A549 (cell line): Measurements from ENCODE around the gene MGME1. TPM values are rescaled to one million over a fixed set of nuclear protein-coding genes. Genes with fewer than 3 reads are reported as not detected.

Source experiments
- ATAC-seq, 2 experiments: fragments of 200-7000 bp in 1 of 2; fragments of >200 bp in 1 of 2; cut with Nextera tagmentation in 1 of 2; cut with Tn5 transposase in 1 of 2; 3 replicates each; pipeline versions ENCODE4 v1.8.0 to v1.9.1; 2018 to 2020; ENCODE audit warnings: mild to moderate bottlenecking in 1 of 2, moderate library complexity in 1 of 2
- CTCF ChIA-PET: fragments of 300-600 bp; sonication (Branson Sonifier 250); formaldehyde crosslinking; extraction: SDS; loops from one replicate; lab custom pipeline; 2021; ENCODE audit warnings: antibody characterized with exemption, inconsistent platforms; lab: Yijun Ruan, JAX
- POLR2A ChIA-PET: fragments of 350-600 bp; formaldehyde crosslinking; extraction: SDS; loops from one replicate; lab custom pipeline; 2021; ENCODE audit warnings: antibody characterized with exemption, inconsistent platforms; lab: Yijun Ruan, JAX
- DNase-seq, 2 experiments: peaks; one replicate each; pipeline versions ENCODE4 v3.0.0 to v3.0.0-alpha.2; 2011 to 2016; ENCODE audit warnings: low read depth in 1 of 2, low spot score in 1 of 2
- FAIRE-seq: peaks from 2 replicates; lab custom pipeline; 2011; peaks lifted over from hg19 to GRCh38; lab: Jason Lieb, UNC
- H3K27ac ChIP-seq, 2 experiments: fragments of >200 bp; sonication (Bioruptor Twin); formaldehyde crosslinking; 3 replicates each; pipeline ENCODE4 v1.5.1; 2016 to 2017
- H3K4me1 ChIP-seq: fragments of >200 bp; sonication (Bioruptor Twin); formaldehyde crosslinking; 3 replicates; pipeline ENCODE4 v1.6.1; 2016
- H3K4me2 ChIP-seq: fragments of >200 bp; sonication (Bioruptor Twin); formaldehyde crosslinking; 3 replicates; pipeline ENCODE4 v1.6.1; 2016
- H3K4me3 ChIP-seq: fragments of >200 bp; sonication (Bioruptor Twin); formaldehyde crosslinking; 3 replicates; pipeline ENCODE4 v1.5.1; 2016
- H3K9me3 ChIP-seq: fragments of >200 bp; sonication (Bioruptor Twin); formaldehyde crosslinking; 3 replicates; pipeline ENCODE4 v1.6.1; 2016
- BHLHE40 ChIP-seq: IDR thresholded peaks from 2 replicates; pipeline ENCODE4 v1.6.1; 2012; ENCODE audit warnings: low read depth, low read length, inconsistent platforms
- CBX8 ChIP-seq: fragments of 200-600 bp; sonication (generic); IDR thresholded peaks from 2 replicates; pipeline ENCODE4 v1.6.1; 2016
- CEBPB ChIP-seq, 2 experiments: fragments of >200 bp in 1 of 2; sonication (Bioruptor Twin) in 1 of 2; formaldehyde crosslinking in 1 of 2; IDR thresholded peaks; 2 replicates each; pipeline ENCODE4 v1.6.1; 2012 to 2016
- CHD2 ChIP-seq: fragments of 150-350 bp; IDR thresholded peaks from 2 replicates; pipeline ENCODE4 v1.6.1; 2014; ENCODE audit warnings: low read length; ENCODE audit not compliant: partially characterized antibody
- EHF ChIP-seq: fragments of 250-450 bp; sonication (Bioruptor Pico); IDR thresholded peaks from 2 replicates; pipeline ENCODE4 v1.5.0; 2020; ENCODE audit warnings: mild to moderate bottlenecking
- HOXA7 ChIP-seq: fragments of 250-450 bp; sonication (Bioruptor Pico); IDR thresholded peaks from 2 replicates; pipeline ENCODE4 v1.5.0; 2020; ENCODE audit warnings: mild to moderate bottlenecking, moderate library complexity
- HOXB5 ChIP-seq: fragments of 250-450 bp; sonication (Bioruptor Pico); IDR thresholded peaks from 2 replicates; pipeline ENCODE4 v1.5.0; 2020; ENCODE audit warnings: mild to moderate bottlenecking, moderate library complexity
- KDM1A ChIP-seq: fragments of 200-600 bp; sonication (generic); IDR thresholded peaks from 2 replicates; pipeline ENCODE4 v1.6.1; 2016; ENCODE audit warnings: low read depth, mild to moderate bottlenecking
- KDM5A ChIP-seq: fragments of 200-600 bp; sonication (generic); IDR thresholded peaks from 2 replicates; pipeline ENCODE4 v1.6.1; 2016; ENCODE audit warnings: antibody characterized with exemption, mild to moderate bottlenecking
- MAX ChIP-seq: IDR thresholded peaks from 2 replicates; pipeline ENCODE4 v1.6.1; 2012
- NFE2L2 ChIP-seq: fragments of 150-350 bp; conservative IDR thresholded peaks from 2 replicates; pipeline ENCODE4 v1.6.1; 2014; ENCODE audit warnings: low read length
- NPAS2 ChIP-seq: fragments of 250-450 bp; sonication (Bioruptor Pico); IDR thresholded peaks from 2 replicates; pipeline ENCODE4 v1.8.0; 2022; ENCODE audit warnings: mild to moderate bottlenecking, moderate library complexity, borderline replicate concordance
- NR3C1 ChIP-seq: fragments of >200 bp; sonication (Bioruptor Twin); formaldehyde crosslinking; IDR thresholded peaks from 3 replicates; pipeline ENCODE4 v1.6.1; 2017
- PBX3 ChIP-seq: IDR thresholded peaks from 2 replicates; pipeline ENCODE4 v1.6.1; 2012
- POLR2AphosphoS2 ChIP-seq: conservative IDR thresholded peaks from 2 replicates; pipeline ENCODE4 v1.6.1; 2012; ENCODE audit warnings: low read length, improper control_type of control experiment, inconsistent platforms
- RARB ChIP-seq: fragments of 250-450 bp; sonication (Bioruptor Pico); IDR thresholded peaks from 2 replicates; pipeline ENCODE4 v1.8.0; 2021; ENCODE audit warnings: mild to moderate bottlenecking, moderate library complexity
- REST ChIP-seq: fragments of 200-600 bp; sonication (generic); IDR thresholded peaks from 2 replicates; pipeline ENCODE4 v1.6.1; 2016; ENCODE audit warnings: antibody characterized with exemption, mild to moderate bottlenecking, moderate library complexity
- RNF2 ChIP-seq: fragments of 200-600 bp; sonication (generic); IDR thresholded peaks from 2 replicates; pipeline ENCODE4 v1.6.1; 2016; ENCODE audit warnings: low read depth, mild to moderate bottlenecking, antibody characterized with exemption, moderate library complexity, borderline replicate concordance
- ZSCAN20 ChIP-seq: fragments of 250-450 bp; sonication (Bioruptor Pico); IDR thresholded peaks from 2 replicates; pipeline ENCODE4 v1.8.0; 2022; ENCODE audit warnings: mild to moderate bottlenecking, moderate library complexity
- WGBS: methylation state at CpG from one replicate; pipeline ENCODE4 v1.1.6; 2017; ENCODE audit errors: missing lambda C conversion rate; 5-methylcytosine and 5-hydroxymethylcytosine counted together
- polyA plus RNA-seq, 4 experiments: library from polyadenylated mRNA; depleted of rRNA in 3 of 4; stranded (reverse); fragments of >200 nt; fragmentation: RNase III in 1 of 4; extraction: RNeasy Plus Mini Kit Qiagen cat#74134 plus additional on column Dnase treatment in 1 of 4; gene quantifications; 2 replicates in 3 of 4; 3 replicates in 1 of 4; pipeline ENCODE4 v1.2.3, GENCODE V29; 2011 to 2017
- TF ChIP-seq, protein P1 (sequence below): fragments of 450-650 bp; IDR thresholded peaks from 2 replicates; pipeline ENCODE4 v1.6.1; 2014; ENCODE audit warnings: antibody characterized with exemption
- TF ChIP-seq, protein P2 (sequence below): fragments of 150-350 bp; IDR thresholded peaks from 2 replicates; pipeline ENCODE4 v1.6.1; 2014; ENCODE audit warnings: low read depth, mild to moderate bottlenecking, low read length

Gene MGME1
- polyA plus RNA-seq, 2 of the 4 experiments (the other 2 are of a cell fraction) = 46.6 to 47.9 TPM

DNA sequence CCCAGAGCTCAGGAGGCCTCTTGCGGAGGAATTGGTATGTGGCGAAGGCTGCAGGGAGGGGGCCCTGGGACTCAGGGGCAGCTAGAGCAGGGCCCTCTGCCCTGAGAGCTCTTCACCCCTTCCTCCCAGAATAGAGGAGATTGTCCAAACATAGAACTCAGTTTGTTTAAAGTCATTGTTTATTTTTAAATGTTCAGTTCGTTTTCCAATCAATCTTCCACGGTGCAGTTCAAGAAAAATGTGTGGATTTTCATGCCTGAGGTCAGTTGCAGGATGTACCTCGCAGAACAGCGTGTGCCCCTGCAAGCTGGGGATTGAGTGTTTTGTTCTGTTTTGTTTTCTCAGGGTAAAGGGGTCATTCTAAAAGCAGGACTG, 37.2 kb downstream of the MGME1 start:
- no peak for FAIRE-seq
- CTCF ChIA-PET = interaction anchor here (0.9 kb wide), 1 partner anchor 10 kb away, joined by 5 read pairs; no protein-coding TSS in a partner anchor
- 75% methylated on average over 6 of the region's 6 CpGs for WGBS
- H3K4me3 ChIP-seq = no peak overlapping the region
- H3K4me1 ChIP-seq = peaks cover 9% of the 10 kb centered on the region; the same call in 1 of the 3 replicates
- no peak for DNase-seq
- no peak overlapping the region for H3K4me2 ChIP-seq
- ATAC-seq = no peak
- TF ChIP-seq NPAS2 (CRISPR knock-in tag) = no peak
- TF ChIP-seq, protein P1, sequence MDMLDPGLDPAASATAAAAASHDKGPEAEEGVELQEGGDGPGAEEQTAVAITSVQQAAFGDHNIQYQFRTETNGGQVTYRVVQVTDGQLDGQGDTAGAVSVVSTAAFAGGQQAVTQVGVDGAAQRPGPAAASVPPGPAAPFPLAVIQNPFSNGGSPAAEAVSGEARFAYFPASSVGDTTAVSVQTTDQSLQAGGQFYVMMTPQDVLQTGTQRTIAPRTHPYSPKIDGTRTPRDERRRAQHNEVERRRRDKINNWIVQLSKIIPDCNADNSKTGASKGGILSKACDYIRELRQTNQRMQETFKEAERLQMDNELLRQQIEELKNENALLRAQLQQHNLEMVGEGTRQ = no peak
- TF ChIP-seq BHLHE40 = no peak
- no peak for TF ChIP-seq CHD2
- TF ChIP-seq RNF2 = no peak
- no peak for TF ChIP-seq NFE2L2
- no peak for TF ChIP-seq REST
- TF ChIP-seq MAX = no peak
- TF ChIP-seq EHF (CRISPR knock-in tag) = no peak
- TF ChIP-seq, protein P2, sequence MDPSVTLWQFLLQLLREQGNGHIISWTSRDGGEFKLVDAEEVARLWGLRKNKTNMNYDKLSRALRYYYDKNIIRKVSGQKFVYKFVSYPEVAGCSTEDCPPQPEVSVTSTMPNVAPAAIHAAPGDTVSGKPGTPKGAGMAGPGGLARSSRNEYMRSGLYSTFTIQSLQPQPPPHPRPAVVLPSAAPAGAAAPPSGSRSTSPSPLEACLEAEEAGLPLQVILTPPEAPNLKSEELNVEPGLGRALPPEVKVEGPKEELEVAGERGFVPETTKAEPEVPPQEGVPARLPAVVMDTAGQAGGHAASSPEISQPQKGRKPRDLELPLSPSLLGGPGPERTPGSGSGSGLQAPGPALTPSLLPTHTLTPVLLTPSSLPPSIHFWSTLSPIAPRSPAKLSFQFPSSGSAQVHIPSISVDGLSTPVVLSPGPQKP = no peak
- TF ChIP-seq HOXB5 = no peak
- TF ChIP-seq NR3C1 = no peak
- no peak for TF ChIP-seq CBX8
- TF ChIP-seq PBX3 = no peak
- no peak for TF ChIP-seq HOXA7
- no peak for TF ChIP-seq CEBPB (IDR thresholded peaks at IDR 0.05)
- TF ChIP-seq, all 56 proteins: peak for 0
- Histone ChIP-seq H3K9me3 (no peaks in the 10 kb centered on the region), H3K27ac (no peak overlapping the region)
- POLR2A ChIA-PET = no interaction called here

- DNase-seq = no peak
- 77% methylated on average over 7 of the region's 7 CpGs for WGBS
These were observed 37.9 kb downstream of the MGME1 start for GRCh38 chr20:18006684-18007083.

More at GRCh38 chr20:18006684-18007083, 37.9 kb downstream of the MGME1 start:
- TF ChIP-seq KDM5A (no peak), KDM1A (no peak), RARB (CRISPR knock-in tag) (no peak), POLR2AphosphoS2 (no peak), ZSCAN20 (CRISPR knock-in tag) (no peak)
- POLR2A ChIA-PET = no interaction called here
- no peak for FAIRE-seq
- Histone ChIP-seq H3K9me3 (no peaks in the 10 kb centered on the region), H3K27ac (no peak overlapping the region), H3K4me2 (no peak overlapping the region), H3K4me1 (peaks cover 3% of the 10 kb centered on the region; the same call in 1 of the 3 replicates), H3K4me3 (no peak overlapping the region)
- CTCF ChIA-PET = no interaction called here
- no peak for ATAC-seq
